Renal cortical epithelial cell (primary cell): ENCODE results near the gene EXD3. TPM values are rescaled to one million over a fixed set of nuclear protein-coding genes. Genes with fewer than 3 reads are reported as not detected.
"Not testable (repeated sequence)": the region's sequence is repeated elsewhere in the genome, so short reads cannot be mapped to it uniquely, and the experiment has no call there.

Source experiments
- DNase-seq: peaks from one replicate; pipeline ENCODE4 v3.0.0-alpha.2; 2011; ENCODE audit warnings: low read depth
- total RNA-seq: library from RNA; depleted of rRNA; stranded (reverse); fragments of >200 nt; gene quantifications from 2 replicates; pipeline ENCODE4 v1.2.3, GENCODE V29; 2014

Gene EXD3, protein sequence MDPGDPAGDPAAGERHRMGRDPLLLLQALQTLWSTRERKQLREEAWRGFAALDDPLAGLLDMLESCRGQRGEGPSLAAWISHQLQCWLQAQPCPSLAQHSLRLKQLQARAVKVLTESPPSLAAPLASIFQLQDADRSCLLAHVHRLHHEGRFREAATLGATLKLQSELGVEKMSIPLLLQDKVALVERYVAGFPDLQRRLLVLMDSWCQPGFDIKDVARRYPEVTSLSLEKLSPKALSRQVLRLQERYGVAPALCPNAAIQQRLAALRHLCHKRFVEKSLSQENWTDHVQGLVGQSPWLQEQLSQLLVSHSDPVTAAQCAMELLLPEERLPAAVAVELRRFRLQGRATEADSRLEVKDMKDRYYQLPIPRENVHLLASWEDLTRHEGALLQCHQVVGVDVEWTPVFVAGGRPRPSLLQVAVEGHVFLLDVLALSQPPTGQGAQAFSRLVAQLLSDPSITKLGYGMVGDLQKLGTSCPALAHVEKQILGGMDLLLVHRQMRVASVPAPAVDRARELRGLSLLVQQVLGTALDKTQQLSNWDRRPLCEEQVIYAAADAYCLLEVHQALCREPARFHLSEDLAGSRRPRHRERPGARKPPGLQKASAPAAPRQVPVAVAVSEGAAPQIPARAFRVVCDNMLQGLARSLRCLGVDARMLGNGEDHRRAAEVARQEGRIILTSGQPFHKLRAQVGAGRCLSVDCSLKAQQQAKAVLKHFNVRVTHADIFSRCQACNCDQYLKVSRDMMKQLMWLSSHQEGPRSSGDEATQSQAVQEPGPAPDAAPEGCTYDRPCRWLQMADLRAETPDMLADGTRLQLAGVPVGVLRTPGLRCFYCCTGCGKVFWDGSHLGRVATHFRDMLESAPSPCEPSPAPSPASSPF
- 11.6 and 12.2 TPM in 2 replicates for total RNA-seq

DNA sequence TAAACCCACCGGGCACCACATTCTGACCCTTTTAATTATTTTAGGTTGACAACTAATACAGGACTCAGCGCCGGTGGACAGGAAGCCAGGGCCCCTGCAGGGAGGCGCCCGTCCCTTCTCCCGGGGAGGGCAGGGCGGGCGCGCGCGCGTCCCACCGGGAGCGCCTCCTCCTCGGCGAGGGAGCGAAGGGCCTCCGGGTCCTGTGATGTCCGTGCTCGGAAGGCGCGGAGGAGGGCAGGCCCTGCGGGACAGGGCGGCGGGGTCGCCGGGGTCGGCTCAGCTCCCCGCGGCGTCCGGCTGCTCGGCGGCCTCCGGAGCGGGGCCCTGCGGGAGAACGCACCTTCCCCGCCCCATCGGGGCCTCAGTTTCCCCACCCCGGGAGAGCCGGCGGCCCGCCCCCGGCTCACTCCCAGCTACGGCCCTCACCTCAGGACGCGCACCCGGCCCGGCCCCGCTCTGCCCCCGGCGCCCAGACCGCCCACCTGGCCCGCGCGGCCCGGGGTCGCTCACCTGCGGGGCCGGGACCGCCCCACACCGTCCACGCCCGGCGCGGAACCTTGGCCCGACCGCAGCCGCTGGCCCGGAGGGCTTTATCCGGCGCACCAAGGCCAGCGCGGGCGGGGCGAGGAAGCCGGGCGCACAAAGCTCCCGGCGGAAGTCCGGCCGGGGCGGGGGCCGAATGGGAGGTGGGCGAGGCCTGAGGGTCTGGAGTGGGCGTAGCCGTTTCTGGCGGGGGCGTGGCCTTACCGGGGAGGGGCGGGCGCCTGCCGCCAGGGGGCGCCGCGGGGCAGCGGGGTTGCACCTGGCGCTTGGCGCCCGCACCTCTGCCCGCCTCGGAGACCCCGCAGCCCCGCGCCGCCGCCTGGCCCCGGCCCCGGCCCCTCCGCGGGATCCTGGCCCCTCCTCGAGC is at the start of gene EXD3, which contains the start of gene NOXA1:
Gene EXD3 (minus strand): TSS at position 559 of the 910 bp plus-strand sequence. CDS start 27,805 bp downstream, outside the sequence.
Gene NOXA1 (plus strand): TSS at position 790 of the 910 bp plus-strand sequence. CDS start 137 bp downstream, outside the sequence.
- peak; percentile 54 for DNase-seq

DNA sequence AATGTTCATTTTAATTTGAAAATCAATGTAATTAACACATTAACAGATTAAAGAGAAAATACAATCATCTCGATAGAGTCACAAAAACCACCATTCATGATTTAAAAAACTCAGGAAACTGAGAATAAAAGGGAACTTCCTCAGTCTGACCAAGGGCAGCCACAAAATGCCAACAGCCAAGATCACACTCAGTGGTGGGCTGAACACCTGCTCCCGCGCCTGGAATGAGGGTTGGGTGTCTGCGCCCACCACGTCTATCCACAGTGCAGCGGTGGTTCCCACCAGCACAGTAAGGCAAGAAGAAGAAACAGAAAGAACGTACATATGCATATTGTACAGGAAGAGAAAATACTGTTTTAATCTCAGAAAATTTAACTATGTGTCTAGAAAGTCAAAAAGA is 47.8 kb upstream of the EXD3 start:
- no peak for DNase-seq

DNA sequence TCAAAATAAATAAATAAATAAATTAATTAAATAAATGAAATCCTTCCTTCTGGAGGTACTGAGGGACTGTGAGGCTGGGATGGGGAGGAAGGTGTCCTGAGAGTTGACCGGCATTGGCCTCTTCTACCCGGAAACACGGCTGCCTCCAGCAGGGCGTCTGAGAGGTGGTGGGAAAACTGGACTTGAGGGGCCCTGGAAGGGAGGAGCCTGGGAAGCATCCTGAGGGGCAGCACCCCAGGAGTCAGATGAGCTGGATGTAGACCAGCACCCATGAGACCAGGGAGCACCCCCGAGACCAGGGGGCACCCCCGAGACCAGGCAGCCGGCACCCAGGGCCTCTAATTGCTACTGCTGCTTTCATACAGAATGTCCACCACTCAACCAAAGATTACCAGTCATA is 44.9 kb upstream of the EXD3 start:
- no peak for DNase-seq

DNA sequence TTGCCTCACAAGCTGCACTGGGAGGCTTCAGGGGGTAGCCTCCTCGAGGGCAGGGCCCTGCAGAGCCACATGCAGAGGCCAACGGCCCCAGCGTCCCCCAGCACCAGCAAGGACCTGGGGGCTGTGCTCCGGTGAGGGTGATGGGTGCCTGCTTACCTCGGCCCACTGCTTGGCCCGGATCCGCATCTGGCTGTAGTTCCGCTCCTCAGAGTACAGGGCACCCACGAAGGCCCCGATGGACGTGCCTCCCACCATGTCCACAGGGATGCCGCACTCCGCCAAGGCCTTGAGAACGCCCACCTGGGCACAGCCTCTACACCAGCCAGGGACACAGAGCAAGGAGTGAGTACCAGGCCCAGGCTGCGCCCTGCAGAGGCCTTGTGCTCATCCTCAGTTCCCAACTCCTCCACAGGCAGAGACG is 44.2 kb upstream of the EXD3 start:
- DNase-seq = no peak

DNA sequence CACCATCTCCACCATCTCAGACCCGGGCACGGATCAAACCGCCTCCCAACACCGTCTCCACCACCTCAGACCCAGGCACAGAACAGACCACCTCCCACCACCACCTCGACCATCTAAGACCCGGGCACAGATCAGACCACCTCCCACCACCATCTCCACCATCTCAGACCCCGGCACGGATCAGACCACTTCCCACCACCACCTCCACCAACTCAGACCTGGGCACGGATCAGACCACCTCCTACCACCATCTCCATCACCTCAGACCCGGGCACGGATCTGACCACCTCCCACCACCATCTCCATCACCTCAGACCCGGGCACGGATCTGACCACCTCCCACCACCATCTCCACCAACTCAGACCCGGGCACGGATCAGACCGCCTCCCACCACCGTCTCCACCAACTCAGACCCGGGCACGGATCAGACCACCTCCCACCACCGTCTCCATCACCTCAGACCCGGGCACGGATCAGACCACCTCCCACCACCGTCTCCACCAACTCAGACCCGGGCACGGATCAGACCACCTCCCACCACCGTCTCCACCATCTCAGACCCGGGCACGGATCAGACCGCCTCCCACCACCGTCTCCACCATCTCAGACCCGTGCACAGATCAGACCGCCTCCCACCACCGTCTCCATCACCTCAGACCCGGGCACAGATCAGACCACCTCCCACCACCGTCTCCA is 43.6 kb upstream of the EXD3 start:
- DNase-seq = not testable (repeated sequence)

DNA sequence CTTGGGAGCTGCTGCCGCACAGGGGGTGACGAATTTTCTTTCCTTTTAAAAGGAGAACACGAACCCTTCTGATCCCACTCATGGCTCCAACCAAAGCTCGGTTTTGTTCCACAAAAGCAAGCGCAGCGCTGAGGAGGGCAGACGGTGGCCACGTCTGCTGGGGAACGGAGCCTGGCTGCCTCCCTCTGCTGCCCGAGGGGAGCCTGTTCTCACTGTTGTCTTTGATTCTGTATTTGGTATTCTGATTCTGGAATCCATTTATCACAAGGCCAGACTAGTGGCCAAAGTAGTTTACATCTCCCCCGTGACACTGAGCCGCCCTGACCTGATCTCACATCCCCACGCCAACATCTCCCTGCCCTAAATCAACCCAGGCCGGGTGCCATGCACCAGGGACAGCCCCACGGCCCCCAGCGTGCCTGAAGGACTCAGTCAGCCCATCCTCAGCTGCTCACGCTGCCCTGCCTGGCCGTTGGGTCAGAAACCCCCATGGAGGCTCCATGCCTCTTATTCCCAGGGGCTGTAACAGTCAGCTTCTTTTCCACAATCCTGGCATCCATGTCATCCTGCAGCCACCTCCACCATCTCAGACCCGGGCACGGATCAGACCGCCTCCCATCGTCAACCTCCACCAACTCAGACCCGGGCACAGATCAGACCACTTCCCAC is 42.9 kb upstream of the EXD3 start:
- DNase-seq = no peak

DNA sequence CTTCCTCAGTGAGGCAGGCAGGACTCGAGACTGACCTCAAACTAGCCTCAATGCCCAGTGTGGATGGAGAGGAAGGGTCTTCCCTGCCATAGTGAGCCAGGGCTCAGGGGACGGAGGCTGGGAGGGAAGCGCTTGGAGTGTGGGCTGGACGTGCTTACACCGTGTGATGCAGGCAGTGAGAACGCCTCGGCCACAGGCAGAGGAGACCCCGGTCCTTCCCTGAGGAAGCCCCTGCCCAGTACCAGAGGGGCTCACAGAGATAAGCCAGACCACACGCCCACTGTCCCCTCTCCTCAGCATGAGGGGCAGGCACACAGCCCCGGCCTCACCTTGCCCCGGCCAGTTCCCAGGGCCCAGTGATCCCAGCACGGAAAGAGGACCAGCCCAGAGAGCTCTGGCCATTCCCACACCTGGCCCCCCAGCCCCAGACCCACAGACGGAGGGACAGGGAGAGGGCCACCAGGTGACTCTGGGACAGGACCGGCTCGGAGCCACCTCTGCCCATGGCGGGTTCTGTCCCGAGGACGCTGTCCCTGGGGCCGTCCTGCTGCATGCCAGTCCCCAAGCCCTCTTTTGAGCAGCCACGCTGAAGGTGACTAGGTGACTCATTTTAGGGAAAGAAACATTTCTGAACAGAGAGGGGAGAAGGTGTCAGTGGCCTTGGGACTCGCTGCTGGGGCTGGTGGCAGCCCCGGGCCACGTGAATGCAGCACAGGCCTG is 42.2 kb upstream of the EXD3 start:
- DNase-seq = no peak

DNA sequence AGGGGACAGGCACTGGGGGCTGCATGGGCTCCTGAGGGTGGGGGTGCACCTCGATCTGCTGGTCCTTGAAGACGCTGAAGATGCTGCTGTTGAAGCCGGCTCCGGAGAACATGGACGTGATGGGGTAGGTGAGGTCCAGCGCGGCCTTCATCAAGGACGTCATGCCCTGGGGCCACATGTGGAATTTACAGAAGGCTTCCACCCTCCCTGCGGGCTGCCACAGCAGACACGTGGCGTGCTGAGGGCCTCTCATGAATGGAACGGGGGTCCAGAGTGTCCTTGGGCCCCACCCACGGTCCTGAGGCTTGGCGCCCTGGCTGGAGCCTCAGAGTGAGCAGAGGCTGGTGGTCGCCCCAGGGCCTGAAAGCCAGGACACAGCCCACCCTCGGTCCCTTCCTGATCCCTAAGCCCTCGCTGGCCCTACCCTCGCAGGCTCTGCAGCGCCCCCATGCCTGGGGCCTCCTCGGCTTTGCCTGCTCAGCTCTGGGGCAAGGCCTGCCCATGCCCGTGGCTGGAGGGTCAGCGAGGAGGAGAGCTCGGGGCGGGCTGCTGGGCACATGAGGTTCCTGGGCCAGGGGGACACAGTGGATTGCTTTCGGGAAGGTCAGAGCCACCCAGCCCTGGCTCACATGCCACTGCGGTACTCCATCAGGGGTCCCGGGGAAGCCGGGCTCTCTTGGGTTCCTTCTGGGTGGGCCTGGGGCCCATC is 41.5 kb upstream of the EXD3 start:
- DNase-seq = no peak

DNA sequence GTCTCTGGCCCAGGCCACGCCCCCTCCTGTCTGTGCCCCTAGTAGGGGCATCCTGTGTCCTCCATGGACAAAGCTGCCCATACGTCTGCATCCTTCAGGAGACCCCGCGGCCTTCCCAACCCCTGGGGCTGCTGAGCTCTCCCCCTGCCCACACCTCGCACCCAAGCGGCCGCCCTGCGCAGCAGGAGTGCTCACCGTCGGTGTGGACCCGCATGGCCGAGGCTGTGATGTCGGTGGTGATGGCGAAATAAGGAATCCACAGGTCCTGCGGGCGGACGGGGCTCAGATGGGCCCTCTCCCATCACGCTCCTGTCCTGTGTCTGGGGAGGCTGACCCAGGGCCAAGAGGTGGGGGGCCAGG is 40.9 kb upstream of the EXD3 start:
- no peak for DNase-seq

DNA sequence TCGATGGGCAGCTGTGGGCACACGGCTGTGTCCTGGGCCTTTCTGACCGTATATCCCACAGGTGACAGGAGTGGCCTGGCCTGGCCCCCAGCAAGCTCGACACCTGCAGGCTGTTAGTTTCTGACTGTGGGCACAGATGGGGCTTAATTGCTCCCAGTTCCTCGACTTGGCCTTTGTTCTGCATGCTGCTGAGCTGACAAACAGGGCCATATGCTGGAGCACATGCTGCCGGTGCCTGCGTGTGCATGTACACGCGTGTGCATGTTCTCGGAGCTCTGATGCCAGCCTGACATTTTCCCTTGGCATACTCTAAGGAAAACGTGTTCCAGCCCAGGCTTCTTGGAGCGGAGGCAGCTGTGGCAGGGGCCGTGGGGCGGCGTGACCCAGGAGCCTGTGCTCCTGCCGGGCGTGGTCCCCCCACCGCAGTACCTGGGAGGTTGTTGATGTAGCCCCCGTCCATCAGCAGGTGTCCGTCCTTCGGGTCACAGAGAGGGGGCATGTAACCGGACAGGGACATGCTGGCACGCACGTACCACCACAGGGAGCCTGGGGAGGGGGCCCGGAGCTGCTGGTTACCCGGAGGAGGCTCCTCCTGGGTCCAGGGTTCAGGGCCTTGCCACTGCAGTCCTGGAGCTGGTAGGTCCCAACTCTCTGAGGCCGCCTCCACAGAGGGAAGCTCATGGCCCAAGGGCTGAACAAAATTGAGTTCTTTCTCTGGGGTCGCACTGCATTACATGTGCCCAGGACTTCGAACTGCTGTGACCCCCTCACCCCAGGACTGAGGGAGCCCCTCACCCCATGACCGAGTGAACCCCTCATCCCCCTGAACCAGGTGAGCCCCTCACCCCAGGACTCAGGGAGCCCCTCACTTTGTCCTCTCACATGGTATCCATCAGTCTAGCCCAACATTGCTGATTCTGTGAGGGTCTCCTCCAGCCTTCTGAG is 40.3 kb upstream of the EXD3 start:
- DNase-seq = no peak

DNA sequence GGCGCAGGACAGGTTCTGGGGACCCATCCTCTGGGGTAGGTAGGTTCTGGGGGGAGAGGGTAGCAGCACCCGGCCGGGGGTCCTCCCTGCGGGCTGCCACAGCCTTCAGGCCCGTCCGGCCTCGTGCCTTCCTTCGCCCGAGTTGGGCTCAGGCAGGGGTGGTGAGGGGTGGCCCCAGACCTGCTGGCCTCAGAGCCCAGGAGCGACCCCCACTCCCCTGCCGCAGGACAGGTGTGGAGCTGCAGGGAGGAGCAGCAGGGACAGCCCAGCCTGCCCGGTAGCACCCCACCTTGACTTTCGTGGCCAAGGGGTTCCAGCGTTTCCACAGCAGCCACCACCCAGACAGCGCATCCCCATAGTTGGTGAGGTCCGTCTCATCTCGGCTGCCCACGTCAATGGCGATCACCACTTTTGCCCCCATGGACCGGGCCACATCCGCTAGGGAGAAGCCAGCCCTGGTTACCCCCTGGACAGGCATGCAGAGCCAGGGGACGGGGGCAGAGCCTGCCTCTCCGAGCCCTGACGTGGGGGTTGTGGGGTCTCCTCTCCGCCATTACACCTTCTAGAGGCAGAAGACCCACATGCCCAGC is 39.5 kb upstream of the EXD3 start:
- no peak for DNase-seq

DNA sequence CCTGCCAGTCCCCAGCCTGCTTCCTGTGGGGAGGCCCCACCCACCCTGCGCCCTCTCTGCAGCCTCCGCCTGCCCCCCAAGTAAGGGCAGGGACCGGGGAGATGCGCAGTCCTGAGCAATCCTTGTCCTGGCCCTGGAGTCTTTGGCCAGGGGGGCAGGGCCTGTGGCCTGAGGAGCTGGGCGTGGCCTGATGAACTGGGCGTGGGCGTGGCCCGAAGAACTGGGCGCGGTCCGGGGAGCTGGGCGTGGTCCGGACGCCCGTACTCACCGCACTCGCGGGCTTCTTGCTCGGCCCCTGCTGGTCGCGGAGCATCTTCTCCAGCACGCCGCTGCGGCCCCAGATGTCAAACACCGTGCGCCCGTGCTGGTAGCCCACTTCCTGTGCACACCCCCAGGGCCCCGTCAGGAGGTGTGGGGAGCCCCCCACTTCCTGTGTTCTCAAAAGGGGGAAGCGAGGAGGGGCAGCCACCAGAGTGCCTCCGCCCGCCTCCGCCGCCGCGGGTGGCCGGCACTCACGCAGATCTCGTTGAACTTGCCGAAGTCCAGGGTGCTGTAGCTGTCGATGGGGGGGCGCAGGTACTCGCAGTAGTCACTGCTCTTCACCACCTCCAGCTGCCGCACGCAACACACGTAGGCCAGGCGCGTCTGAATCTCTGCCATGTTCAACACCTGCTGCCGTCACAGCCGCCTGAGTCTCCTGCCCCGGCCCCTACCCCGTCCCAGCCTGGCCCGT is 38.9 kb upstream of the EXD3 start:
- no peak for DNase-seq

DNA sequence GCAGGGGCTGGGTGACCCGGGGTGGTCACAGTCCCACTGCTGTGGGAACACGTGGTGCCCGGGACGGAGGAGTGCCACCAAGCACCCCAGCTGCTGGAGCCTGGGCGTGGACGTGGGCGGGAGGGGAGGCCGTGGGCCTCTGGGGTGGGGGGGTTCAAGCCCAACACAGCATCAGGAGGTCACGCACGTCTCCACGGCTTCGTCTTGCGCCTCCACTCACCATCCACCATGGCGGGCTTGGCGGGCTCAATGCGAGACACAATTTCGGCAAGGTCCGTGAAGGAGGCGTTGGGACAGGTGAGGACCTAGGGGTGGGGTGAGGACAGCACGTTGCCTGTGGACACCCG is 38.3 kb upstream of the EXD3 start:
- no peak for DNase-seq

DNA sequence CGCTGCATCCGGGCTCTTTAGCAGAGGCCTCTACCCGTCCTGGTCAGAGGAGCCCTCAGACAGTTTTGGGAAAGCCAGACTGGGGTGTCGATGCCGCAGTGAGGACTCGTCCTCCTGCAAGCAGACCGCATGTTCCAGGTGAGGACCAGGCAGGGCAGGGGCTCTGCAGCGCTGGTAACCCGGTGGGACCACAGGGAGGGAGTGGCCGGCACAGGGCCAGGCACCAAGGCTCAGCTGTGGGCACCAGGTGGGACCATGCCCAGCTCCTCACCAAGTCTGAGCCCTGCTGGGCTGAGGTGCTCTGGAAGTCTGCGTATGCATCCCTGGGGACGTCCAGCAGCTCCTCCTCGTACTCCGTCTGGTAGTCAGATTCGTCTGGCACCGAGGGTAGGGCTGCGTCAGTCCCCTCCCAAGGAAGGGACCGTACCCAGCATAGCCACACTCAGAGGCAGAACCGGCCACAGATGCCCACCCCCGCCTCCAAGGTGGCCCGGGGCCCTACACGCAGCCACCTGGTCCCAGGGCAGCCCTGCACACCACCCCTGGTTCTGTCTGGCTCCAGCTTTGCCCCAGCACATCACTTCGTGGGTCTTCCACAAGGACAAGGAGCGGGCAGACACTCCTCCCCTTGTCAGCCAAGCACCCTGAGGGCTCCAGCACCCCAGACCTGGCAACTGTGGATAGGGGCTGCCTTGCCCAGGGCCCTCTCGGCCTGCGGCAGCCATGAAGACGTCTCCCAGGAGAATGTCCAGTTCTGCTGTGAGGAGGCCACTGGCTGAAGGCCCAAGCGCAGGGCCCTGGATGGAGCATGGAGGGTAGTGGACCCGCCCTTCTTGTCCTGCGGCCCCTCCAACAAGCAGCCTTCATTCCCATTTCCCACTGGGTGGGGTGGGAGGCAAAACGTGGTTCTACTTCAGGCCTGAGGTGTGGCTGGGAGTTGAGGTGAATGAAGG is 37.7 kb upstream of the EXD3 start:
- no peak for DNase-seq

DNA sequence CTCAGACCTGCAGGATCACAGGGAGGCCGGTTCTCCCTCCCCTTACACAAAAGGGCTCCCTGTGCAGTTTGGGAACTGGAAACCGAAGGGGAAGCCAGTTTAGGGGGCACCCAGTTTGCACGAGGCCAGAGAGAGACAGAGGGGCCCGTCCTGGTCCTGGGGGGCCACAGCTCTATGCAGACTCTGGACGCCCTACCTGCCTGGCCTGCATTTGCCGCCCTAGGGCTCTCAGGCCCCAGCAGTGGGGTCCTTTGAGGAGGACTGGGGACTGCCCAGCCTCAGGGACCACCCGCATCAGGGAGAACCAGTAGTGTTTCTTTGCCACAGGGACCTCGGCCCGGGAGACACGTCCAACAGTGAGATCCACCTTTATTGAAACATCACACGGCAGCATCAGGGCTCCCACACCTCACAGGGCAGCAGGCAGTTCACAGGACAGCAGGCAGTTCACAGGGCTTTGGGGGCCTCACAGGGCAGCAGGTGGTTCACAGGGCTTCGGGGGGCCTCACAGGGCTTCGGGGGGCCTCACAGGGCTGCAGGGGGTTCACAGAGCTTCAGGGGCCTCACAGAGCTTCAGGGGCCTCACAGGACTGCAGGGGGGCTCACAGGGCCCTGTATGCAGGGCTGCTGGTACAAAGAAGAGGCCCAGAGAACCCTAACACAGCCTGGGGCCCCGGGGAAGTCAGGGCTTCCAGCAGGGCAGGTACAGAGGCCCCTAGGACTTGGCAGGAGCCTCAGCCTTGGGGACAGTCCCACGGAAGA is 36.8 kb upstream of the EXD3 start:
- DNase-seq = no peak
